T-helper 17 cell (primary cell): ENCODE data around the gene FCF1. TPM values are rescaled to one million over a fixed set of nuclear protein-coding genes. Genes with fewer than 3 reads are reported as not detected.

ENCODE experiments used
- ATAC-seq: fragments of 150-1000 bp; cut with Tn5 transposase; 2 replicates; pipeline ENCODE4 v1.10.0; 2021; ENCODE audit warnings: mild to moderate bottlenecking, moderate library complexity
- DNase-seq, 3 donors: peaks; one replicate each; pipeline versions ENCODE4 v3.0.0 to v3.0.0-alpha.2; 2020 to 2021
- H3K9me3 ChIP-seq: one replicate; pipeline ENCODE4 v1.7.0; 2013; ENCODE audit warnings: low read length, mild to moderate bottlenecking; ENCODE audit not compliant: control insufficient read depth, poor library complexity, severe bottlenecking
- H3K27ac Mint-ChIP-seq: one replicate; pipeline ENCODE4 v1.8.0; 2022; ENCODE audit warnings: mild to moderate bottlenecking, moderate library complexity, mixed read lengths
- H3K27me3 Mint-ChIP-seq: one replicate; pipeline ENCODE4 v1.8.0; 2022; ENCODE audit warnings: mixed read lengths
- H3K36me3 Mint-ChIP-seq: one replicate; pipeline ENCODE4 v1.8.0; 2022; ENCODE audit warnings: low read depth, mixed read lengths
- H3K4me1 Mint-ChIP-seq: one replicate; pipeline ENCODE4 v1.8.0; 2022; ENCODE audit warnings: mild to moderate bottlenecking, mixed read lengths
- H3K4me3 Mint-ChIP-seq: one replicate; pipeline ENCODE4 v1.8.0; 2022; ENCODE audit warnings: mild to moderate bottlenecking, moderate library complexity, mixed read lengths
- total RNA-seq, 4 donors: library from RNA in 2 of 4; stranded (reverse) in 2 of 4; gene quantifications; one replicate each; pipeline ENCODE4 v1.2.3 and lab custom pipeline; 2022 to 2026

Gene FCF1, protein sequence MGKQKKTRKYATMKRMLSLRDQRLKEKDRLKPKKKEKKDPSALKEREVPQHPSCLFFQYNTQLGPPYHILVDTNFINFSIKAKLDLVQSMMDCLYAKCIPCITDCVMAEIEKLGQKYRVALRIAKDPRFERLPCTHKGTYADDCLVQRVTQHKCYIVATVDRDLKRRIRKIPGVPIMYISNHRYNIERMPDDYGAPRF
- 10 to 100 TPM; 37.2 to 39.5 TPM for total RNA-seq
- total RNA-seq (lab: John Stamatoyannopoulos, UW): 23.6 to 46.5 reads per million in 2 donors

DNA sequence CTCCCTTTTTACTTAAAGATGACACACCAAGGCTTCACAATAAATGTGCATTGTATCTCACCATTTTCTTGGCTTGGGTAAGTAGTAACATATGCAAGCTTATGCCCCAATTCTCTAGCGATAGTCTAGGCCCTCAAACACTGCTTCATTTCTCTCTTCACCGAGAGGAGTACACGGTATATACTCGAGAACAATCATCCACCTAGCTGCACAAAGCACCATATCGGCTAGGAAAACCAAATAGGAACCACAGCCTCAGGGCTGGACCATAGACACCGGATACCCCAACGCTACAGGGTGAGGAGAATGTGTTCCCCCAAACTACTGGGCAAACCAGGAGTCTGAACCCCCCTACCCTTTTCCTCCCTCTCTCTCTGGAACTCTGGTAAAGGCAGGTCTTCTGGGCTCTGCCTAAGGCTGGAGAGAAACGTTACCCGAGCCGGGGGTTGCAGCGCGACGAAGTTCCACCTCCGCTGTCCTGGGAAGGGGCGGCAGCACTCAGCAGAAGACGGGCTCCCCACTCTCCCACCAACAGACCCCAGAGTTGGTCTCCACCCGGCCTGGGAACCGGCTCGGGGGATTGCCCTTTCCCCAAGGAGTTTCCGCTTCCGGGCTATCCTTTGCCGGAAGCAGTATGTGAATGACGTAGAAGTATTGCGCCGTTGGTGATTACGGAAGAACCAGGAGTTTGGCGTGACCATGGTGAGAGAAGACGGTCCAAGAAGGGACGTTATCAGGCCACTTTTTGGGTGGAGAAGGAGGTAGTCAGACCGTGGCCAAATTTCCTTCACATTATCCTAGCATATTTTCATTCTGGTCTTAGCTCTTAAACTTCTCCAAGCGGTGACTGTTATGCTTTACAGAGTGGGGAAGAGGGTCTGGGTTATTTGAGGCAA is at the start of gene FCF1, which contains the start of gene AREL1:
Gene FCF1, plus strand, starts transcription at position 646 of the 896 bp plus-strand sequence. Its CDS starts 54 bp downstream, at position 700.
Gene AREL1, minus strand, starts transcription at position 582 of the 896 bp plus-strand sequence. CDS start 27,465 bp downstream, outside the sequence.
- peak; percentile 93 for ATAC-seq
- Mint-ChIP-seq H3K4me1 (peaks cover 35% of the 10 kb centered on the region), H3K27me3 (no peaks in the 10 kb centered on the region), H3K4me3 (peak within 1 kb of the TSS; percentile 100), H3K36me3 (peaks cover 7% of the 10 kb centered on the region), H3K27ac (peak within 1 kb of the TSS; percentile 100)
- H3K9me3 ChIP-seq: no peaks in the 10 kb centered on the region
- DNase-seq: peak; percentile 62 to 66 (median 63)

DNA sequence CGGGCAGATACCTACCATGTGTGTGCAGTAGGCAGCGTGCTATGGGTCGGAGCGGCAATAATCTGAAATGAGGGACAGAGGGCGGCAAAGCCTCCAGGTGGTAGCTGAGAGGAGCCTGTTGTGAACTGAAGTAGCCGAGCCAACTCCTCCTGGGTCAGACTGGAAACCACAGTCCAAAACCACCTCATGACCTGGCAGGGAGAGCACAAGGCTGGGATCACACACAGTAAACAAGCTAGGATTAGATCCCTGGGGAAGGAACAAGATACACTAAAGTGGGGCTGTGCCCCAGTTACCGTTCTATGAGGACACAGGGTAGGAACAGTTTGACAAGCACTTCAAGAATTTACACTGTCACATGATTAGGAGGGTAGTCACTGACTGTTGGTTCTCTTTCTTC is 49.1 kb upstream of the FCF1 start:
- no peak overlapping the region for H3K4me3 Mint-ChIP-seq
- H3K27ac Mint-ChIP-seq: no peak overlapping the region
- H3K36me3 Mint-ChIP-seq: peaks cover 11% of the 10 kb centered on the region
- H3K9me3 ChIP-seq: no peaks in the 10 kb centered on the region
- DNase-seq (no peak), ATAC-seq (no peak)
- no peaks in the 10 kb centered on the region for H3K4me1 Mint-ChIP-seq
- no peaks in the 10 kb centered on the region for H3K27me3 Mint-ChIP-seq

DNA sequence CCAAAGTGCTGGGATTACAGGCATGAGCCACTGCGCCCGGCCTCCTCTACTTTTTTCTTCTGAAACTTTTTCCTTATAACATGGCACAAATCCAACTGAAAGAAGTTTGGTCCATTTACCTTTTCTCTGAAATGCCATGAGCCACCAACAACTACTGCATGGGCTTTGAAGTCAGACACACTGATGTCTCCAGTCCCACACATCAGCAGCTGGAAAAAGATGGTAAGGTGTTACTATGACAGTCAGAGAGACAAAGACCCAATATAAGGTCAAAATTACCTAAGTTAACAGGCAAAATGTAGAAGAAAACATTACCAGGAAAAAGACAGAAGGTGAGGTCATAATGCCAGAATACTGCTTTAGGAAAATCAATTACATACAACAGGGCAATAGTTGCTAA is 48.2 kb upstream of the FCF1 start:
- H3K27me3 Mint-ChIP-seq: no peaks in the 10 kb centered on the region
- peaks cover 11% of the 10 kb centered on the region for H3K36me3 Mint-ChIP-seq
- no peaks in the 10 kb centered on the region for H3K4me1 Mint-ChIP-seq
- DNase-seq (no peak), ATAC-seq (no peak)
- H3K9me3 ChIP-seq: no peaks in the 10 kb centered on the region
- no peak overlapping the region for H3K4me3 Mint-ChIP-seq
- H3K27ac Mint-ChIP-seq: peak overlapping the region; percentile 34

DNA sequence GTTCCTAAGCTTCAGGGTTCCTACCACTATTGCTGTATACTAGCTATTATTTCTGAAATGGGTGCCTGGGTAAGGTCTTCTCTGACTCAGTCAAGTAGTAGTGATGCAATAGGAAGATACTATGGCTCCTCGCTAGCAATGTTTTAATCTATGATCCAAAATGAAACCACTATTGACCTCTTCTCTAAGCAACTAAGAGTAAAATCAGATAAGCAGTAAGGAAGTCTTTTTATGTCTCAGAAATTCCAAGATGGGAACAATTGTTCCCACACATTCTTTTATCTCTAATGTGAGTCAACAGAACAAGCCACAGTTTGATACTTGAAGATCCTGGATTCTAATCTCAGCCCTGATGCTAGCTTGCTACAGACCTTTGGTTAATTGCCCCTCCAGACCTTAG is 45.2 kb upstream of the FCF1 start:
- no peak overlapping the region for H3K27ac Mint-ChIP-seq
- H3K9me3 ChIP-seq: no peaks in the 10 kb centered on the region

DNA sequence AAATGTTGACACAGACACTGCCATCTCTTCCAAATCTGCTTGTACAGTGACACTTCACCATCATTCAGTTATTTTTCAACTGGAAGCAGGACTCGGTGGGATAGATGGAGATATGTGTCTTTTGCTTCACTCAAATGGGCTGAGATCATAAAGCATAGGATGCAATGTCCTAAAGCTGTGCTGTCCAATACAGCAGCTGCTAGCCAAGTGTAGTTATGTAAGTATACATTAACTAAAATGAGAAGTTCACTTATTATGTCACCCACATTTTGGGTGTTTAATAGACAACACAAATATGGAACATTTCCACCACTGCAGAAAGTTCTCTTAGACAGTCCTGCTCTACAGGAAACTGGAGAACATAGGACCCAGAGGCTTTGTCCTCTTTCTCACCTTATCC is 43.7 kb upstream of the FCF1 start:
- DNase-seq (no peak), ATAC-seq (no peak)
- H3K36me3 Mint-ChIP-seq: peaks cover 6% of the 10 kb centered on the region
- H3K4me3 Mint-ChIP-seq: no peak overlapping the region
- no peak overlapping the region for H3K27ac Mint-ChIP-seq
- no peaks in the 10 kb centered on the region for H3K4me1 Mint-ChIP-seq
- H3K9me3 ChIP-seq: no peaks in the 10 kb centered on the region
- H3K27me3 Mint-ChIP-seq: no peaks in the 10 kb centered on the region

More for the DNA sequence above, 45.2 kb upstream of the FCF1 start:
- Mint-ChIP-seq H3K27me3 (no peaks in the 10 kb centered on the region), H3K36me3 (peaks cover 11% of the 10 kb centered on the region), H3K4me3 (no peak overlapping the region), H3K4me1 (no peaks in the 10 kb centered on the region)
- no peak for ATAC-seq
- DNase-seq: no peak

DNA sequence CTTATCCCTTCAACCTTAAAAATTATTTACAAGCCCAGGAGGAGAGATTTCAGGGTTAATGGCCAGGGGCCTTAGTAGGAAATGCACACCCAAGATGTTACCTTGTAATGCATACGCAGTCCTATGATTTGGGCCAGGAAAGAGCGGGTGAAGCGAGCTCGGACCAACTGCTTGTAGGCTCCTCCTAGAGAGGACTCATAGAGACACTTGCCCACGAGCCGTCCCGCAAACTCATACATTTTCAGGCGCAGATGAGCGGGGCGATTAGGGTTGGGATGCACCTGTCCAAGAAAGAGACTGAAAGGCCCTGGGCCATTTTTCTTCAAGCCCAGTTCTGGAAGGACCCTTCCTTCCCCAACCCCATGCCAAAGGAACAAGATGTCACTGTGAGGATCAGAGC is 43.1 kb upstream of the FCF1 start:
- no peak overlapping the region for H3K27ac Mint-ChIP-seq
- H3K4me3 Mint-ChIP-seq: no peak overlapping the region

DNA sequence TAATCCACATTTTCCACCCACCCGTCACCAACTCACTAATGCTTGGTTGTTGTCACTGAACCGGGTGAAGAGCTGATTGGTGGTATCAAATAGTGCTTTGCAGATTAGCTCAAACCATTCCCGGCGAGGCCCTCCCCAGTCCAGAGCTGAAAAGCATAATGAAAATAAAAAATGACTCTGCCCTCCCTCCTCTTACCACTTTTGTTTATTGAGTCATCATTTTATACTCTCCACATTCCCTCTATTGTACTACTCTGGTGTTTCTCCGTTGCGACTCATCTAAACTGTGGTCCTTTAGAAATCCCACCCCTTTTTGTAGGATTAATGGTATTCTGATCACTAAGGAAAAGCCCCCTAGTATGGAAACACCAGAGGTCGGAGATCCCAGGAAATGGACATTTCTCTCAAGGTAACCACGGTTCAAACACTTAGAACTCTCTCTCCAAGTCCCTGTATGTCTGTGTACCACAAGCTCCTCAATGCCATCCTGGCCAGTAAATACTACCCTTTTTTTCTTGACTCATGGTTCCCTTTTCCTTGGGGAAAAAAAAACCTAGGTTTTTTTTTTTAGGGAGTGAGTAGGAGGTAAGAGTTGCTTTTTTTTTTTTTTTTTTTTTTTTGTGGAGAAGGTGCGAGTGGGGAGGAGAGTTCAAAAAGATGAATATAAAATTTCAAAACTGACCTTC is 42.1 kb upstream of the FCF1 start:
- DNase-seq (no peak), ATAC-seq (no peak)
- Mint-ChIP-seq H3K27me3 (no peaks in the 10 kb centered on the region), H3K4me1 (no peaks in the 10 kb centered on the region), H3K36me3 (peaks cover 6% of the 10 kb centered on the region), H3K27ac (no peak overlapping the region), H3K4me3 (no peak overlapping the region)
- H3K9me3 ChIP-seq: no peaks in the 10 kb centered on the region

More for the DNA sequence above, 43.1 kb upstream of the FCF1 start:
- no peaks in the 10 kb centered on the region for H3K27me3 Mint-ChIP-seq
- ATAC-seq: no peak
- H3K36me3 Mint-ChIP-seq: peaks cover 6% of the 10 kb centered on the region
- DNase-seq: no peak
- no peaks in the 10 kb centered on the region for H3K9me3 ChIP-seq
- no peaks in the 10 kb centered on the region for H3K4me1 Mint-ChIP-seq

DNA sequence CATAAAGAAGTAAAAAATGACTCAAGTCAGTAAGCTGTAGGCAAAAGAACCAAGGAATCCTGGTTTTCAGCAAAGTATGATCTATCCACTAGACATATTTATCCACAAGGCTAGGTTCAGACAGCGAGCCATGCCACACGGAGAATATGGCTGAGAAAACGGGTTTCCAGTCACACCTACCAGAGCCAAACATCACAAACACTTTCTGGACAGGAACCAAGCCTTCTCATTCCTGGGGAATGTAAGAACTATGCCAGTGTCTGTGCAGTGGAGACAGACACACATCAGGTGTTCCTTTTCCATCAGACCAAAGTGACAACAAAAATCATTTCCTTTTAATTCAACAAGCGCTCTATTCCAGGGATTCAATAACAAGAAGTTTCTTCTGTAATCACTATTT is 41.2 kb upstream of the FCF1 start:
- no peaks in the 10 kb centered on the region for H3K27me3 Mint-ChIP-seq
- H3K27ac Mint-ChIP-seq: no peak overlapping the region
- H3K4me3 Mint-ChIP-seq: no peak overlapping the region
- peaks cover 2% of the 10 kb centered on the region for H3K4me1 Mint-ChIP-seq
- ATAC-seq (no peak), DNase-seq (no peak)
- H3K36me3 Mint-ChIP-seq: peaks cover 10% of the 10 kb centered on the region
- H3K9me3 ChIP-seq: no peaks in the 10 kb centered on the region

DNA sequence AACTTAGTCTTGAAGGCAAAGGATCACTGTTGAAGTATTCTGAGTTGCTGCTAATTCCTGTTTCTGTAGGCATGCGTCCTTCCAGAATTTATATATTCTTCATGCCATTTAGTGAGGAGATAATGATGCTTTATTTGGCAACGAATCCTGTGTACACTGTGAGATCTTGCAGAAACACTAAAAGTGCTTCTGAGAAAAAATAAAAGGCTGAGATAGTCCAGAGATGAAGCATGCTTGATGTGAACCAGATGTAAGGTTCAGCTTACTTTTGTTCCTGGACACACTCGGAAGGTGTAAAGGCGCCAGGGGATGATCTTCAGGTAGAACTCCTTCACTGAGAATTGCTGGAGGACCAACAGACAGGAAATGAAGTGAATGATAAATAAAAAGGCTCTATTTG is 39.2 kb upstream of the FCF1 start:
- Mint-ChIP-seq H3K27ac (no peak overlapping the region), H3K4me3 (no peak overlapping the region), H3K36me3 (peaks cover 10% of the 10 kb centered on the region), H3K27me3 (no peaks in the 10 kb centered on the region), H3K4me1 (peaks cover 2% of the 10 kb centered on the region)
- DNase-seq (no peak), ATAC-seq (no peak)
- no peaks in the 10 kb centered on the region for H3K9me3 ChIP-seq

DNA sequence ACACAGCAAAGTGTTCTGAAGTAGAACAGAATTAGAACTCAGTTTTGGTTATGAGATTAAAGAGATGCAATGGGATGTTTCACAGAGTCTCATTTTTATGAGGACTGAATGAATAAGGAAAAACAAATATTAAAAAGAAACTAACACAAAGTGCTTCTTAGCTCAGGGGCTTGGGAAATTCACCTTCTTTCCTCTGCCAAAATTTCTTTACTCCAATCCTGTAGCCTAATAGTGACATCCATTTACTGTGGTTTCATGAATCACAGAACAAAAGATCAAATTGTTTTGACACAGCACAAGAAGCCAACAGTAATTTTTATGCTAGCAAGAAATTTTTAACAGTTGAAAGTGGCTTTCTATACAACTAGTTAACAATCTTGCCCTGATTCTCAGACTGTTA is 37.7 kb upstream of the FCF1 start:
- ATAC-seq (no peak), DNase-seq (no peak)
- Mint-ChIP-seq H3K27me3 (no peaks in the 10 kb centered on the region), H3K27ac (no peak overlapping the region), H3K36me3 (peaks cover 10% of the 10 kb centered on the region), H3K4me3 (no peak overlapping the region), H3K4me1 (peaks cover 2% of the 10 kb centered on the region)
- no peaks in the 10 kb centered on the region for H3K9me3 ChIP-seq

DNA sequence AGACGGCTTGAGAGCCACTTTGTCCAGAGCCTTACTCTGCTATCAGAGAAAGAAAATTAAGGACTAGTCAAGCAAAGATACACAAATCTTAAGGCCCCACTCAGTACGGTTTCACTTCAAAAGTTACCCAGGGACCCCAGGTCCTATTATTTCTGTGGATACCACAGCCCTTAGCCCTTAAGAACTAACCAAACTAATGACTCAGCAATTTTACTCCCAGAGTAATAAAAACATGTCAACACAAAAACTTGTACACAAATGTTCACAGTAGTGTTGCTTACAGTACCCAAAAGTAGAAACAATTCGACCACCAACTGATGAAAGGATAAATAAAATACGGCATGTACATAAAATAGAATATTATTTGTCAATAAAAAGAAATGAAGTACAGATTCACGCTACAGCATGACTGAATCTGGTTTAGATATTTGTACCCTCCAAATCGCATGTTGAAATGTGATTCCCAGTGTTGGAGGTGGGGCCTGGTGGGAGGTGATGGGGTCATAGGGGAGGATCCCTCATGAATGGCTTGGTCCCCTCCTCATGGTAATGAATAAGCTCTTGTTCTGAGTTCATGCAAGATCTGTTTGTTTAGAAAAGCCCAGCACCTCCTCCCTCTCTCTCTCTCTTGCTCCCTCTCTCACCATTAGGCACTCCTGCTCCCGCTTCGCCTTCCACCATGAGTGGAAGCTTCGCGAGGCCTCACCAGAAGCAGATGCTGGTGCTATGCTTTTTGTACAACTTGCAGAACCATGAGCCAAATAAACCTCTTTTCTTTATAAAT is 30.6 kb upstream of the FCF1 start:
- peaks cover 7% of the 10 kb centered on the region for H3K4me1 Mint-ChIP-seq
- H3K27ac Mint-ChIP-seq: peak overlapping the region; percentile 14
- DNase-seq (no peak), ATAC-seq (no peak)
- H3K9me3 ChIP-seq: no peaks in the 10 kb centered on the region
- H3K36me3 Mint-ChIP-seq: peaks cover 6% of the 10 kb centered on the region
- H3K4me3 Mint-ChIP-seq: no peak overlapping the region
- H3K27me3 Mint-ChIP-seq: no peaks in the 10 kb centered on the region

DNA sequence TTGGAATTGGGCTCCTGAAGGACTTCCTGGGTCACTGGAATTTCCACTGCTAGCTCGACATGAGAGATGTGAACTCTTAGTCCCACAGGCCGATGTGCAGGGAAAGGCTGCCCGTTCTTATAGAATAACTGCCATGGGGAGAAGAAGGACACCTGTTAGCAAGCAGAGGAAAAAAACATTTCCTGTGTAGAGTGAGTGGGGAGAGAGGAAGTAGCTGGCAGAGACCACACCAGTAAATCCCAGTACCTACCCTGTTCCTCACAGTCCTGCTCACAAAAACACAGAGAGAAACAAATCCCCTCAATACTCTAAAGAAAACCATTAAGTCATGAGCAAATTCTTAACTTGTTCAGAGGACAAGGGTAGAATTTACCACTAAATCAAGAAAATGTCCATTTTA is 29.5 kb upstream of the FCF1 start:
- peak overlapping the region; percentile 47 for H3K27ac Mint-ChIP-seq
- H3K36me3 Mint-ChIP-seq: peaks cover 8% of the 10 kb centered on the region
- H3K4me1 Mint-ChIP-seq: peaks cover 8% of the 10 kb centered on the region
- no peaks in the 10 kb centered on the region for H3K27me3 Mint-ChIP-seq
- H3K4me3 Mint-ChIP-seq: no peak overlapping the region
- ATAC-seq (no peak), DNase-seq (no peak)
- no peaks in the 10 kb centered on the region for H3K9me3 ChIP-seq
